GM18502 (cell line): ENCODE measurements around the gene TOR1AIP2.

ENCODE experiments used
- ATAC-seq: cut with Tn5 transposase; IDR thresholded peaks from one replicate; pipeline ENCODE4 v1.9.1; 2021; ENCODE audit warnings: mild to moderate bottlenecking; ENCODE audit not compliant: unreplicated experiment, poor library complexity

TOR1AIP2 gene

GRCh38 chr1:179826626-179827280, 50.9 kb downstream of the TOR1AIP2 start:
- no peak for ATAC-seq

- no peak for ATAC-seq
These were observed 51.7 kb downstream of the TOR1AIP2 start for GRCh38 chr1:179825798-179826460.

GRCh38 chr1:179825206-179825605, 52.4 kb downstream of the TOR1AIP2 start:
- no peak for ATAC-seq

- no peak for ATAC-seq
These were observed 53.3 kb downstream of the TOR1AIP2 start for GRCh38 chr1:179824265-179824664.

GRCh38 chr1:179823693-179824092, 53.9 kb downstream of the TOR1AIP2 start:
- ATAC-seq = no peak

GRCh38 chr1:179822065-179822464, 55.5 kb downstream of the TOR1AIP2 start:
- ATAC-seq = no peak

DNA sequence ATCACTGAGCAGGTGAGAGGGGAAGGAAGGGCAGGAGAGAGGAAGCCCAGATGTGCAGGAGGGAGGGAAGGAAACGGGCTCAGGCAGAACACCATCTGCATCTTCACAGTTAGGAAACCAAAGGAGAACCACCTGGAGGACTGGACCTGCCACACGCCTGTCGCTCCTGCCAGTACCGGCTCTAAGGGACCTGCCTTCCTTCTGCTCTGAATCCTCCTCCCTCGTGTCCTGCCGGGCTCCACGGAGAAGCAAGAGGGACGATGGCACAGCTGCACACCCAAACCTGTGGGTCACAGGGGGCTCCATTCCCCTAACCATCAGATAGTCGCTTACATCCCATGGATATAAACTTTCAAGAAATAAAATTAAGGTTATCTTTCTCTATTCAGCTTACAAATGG, 56.1 kb downstream of the TOR1AIP2 start:
- no peak for ATAC-seq

- no peak for ATAC-seq
These were observed 57.2 kb downstream of the TOR1AIP2 start for GRCh38 chr1:179820226-179820970.

DNA sequence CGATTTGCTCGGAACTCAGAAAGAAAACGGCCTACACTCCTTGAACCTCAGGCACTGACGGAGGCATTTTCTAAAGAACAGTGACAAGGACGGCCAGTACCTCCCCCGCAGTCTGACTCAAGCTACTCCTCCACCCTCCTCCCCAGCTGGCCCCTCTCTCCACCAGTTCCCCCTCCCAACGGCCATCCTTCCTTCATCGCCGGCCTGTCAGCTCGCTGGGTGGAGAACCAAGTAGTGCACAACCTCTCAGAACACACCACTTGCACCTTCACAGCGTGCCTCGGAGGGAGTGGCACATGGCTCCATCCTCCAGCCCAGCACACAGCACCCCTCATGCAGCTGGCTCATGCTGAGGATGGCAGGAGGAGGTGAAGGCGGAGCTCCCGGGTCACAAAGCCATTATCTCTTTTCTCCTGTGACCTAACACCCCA, 58.8 kb downstream of the TOR1AIP2 start:
- no peak for ATAC-seq

GRCh38 chr1:179818260-179818659, 59.3 kb downstream of the TOR1AIP2 start:
- no peak for ATAC-seq

- ATAC-seq = no peak
These were observed 59.8 kb downstream of the TOR1AIP2 start for GRCh38 chr1:179817789-179818188.

DNA sequence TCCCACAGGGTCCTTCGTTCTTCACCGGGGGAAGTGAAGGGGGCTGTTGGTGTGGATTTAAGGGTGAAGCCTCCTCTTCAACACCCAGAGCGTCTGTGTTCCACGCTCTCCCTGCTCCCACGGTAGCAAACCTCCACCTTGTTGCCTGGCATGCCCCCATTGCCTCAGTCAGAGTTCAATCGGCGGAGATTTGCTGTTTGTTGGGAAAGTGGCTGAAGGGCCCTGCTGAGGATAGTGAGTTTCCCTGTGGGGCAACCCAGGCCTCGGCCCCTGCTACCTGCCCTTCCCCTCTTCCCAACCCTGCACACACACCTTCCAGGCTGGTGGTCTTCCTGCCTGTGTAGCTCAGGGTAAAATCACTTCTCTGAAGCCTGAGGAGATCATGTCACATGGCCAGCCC, 60.5 kb downstream of the TOR1AIP2 start:
- ATAC-seq = no peak

GRCh38 chr1:179816196-179816960, 61.2 kb downstream of the TOR1AIP2 start:
- ATAC-seq = no peak

DNA sequence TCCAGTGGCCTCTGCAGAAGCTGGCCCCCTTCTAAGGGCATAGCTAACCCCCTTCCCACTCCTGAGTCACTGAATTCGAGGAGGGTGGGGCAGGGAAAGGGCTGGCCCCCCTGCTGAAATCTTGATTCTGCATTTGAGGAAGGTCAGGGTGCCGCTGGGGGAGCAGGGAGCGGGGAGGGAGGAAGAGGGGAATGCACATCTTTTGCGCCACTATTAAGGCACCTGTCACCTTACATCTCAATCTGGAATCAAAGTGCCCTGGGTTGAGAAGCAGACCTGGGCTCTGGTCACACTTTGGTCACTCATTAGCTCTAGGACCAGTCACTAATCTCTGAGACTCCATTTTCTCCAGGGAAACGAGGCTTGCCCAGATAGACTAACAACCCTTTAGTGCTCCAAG, 62.0 kb downstream of the TOR1AIP2 start:
- ATAC-seq = no peak

GRCh38 chr1:179814546-179814838, 63.1 kb downstream of the TOR1AIP2 start:
- ATAC-seq = peak; percentile 40

- ATAC-seq = no peak
These were observed 63.7 kb downstream of the TOR1AIP2 start for GRCh38 chr1:179813626-179814545.

GRCh38 chr1:179812501-179813292, 64.9 kb downstream of the TOR1AIP2 start:
- no peak for ATAC-seq

- ATAC-seq = no peak
These were observed 67.3 kb downstream of the TOR1AIP2 start for GRCh38 chr1:179810367-179810715.
